Activated CD4-positive, alpha-beta T cell treated with anti-CD3 and anti-CD28 coated beads, Interleukin-2, amount 50 U/mL, for 16 hours (primary cell): ENCODE data around the gene PTPRR.

Experiments
- DNase-seq: peaks from one replicate; pipeline ENCODE4 v3.0.0-alpha.2; 2020

The PTPRR gene

GRCh38 chr12:70590051-70590450 lies 330.5 kb downstream of the PTPRR start:
- peak; percentile 46 for DNase-seq
